K562 (cell line): ENCODE data around the gene MC1R.

ENCODE experiments used
- ARID3B ChIP-seq: fragments of 250-450 bp; sonication (Bioruptor Pico); IDR thresholded peaks from 2 replicates; pipeline ENCODE4 v1.4.0; 2020; ENCODE audit warnings: borderline replicate concordance
- CEBPZ ChIP-seq: fragments of 150-350 bp; IDR thresholded peaks from 2 replicates; pipeline ENCODE4 v1.6.1; 2014; ENCODE audit warnings: low read depth, mild to moderate bottlenecking, low read length, borderline replicate concordance
- CTCFL ChIP-seq: IDR thresholded peaks from 2 replicates; pipeline ENCODE4 v1.6.1; 2011; ENCODE audit warnings: borderline replicate concordance, low read depth, mild to moderate bottlenecking, moderate library complexity, low read length; ENCODE audit not compliant: insufficient read depth, poor library complexity, severe bottlenecking
- EHMT2 ChIP-seq: fragments of 450-650 bp; IDR thresholded peaks from 2 replicates; pipeline ENCODE4 v1.6.1; 2018; ENCODE audit warnings: antibody characterized with exemption
- GTF2F1 ChIP-seq: IDR thresholded peaks from 2 replicates; pipeline ENCODE4 v1.6.1; 2011; ENCODE audit warnings: low read depth, low read length, improper control_type of control experiment
- IRF1 ChIP-seq: sonication (generic); formaldehyde crosslinking; IDR thresholded peaks from 2 replicates; pipeline ENCODE4 v1.8.0; 2022; ENCODE audit warnings: missing genetic modification reagents, mild to moderate bottlenecking, borderline replicate concordance
- MAX ChIP-seq: sonication (generic); formaldehyde crosslinking; IDR thresholded peaks from 2 replicates; pipeline ENCODE4 v1.9.0; 2022; ENCODE audit warnings: mild to moderate bottlenecking, missing genetic modification reagents
- MYNN ChIP-seq, 2 experiments: sonication (generic); formaldehyde crosslinking in 1 of 2; IDR thresholded peaks; 2 replicates each; pipeline versions ENCODE4 v1.5.0 to v1.6.1; 2016 to 2020; ENCODE audit warnings: antibody characterized with exemption in 1 of 2, missing genetic modification reagents in 1 of 2
- NRF1 ChIP-seq, 2 experiments: fragments of 450-650 bp; IDR thresholded peaks in 1 of 2; conservative IDR thresholded peaks in 1 of 2; 2 replicates each; pipeline ENCODE4 v1.6.1; 2014; ENCODE audit warnings: mild to moderate bottlenecking in 2 of 2
- PHTF2 ChIP-seq: fragments of 250-450 bp; sonication (Bioruptor Pico); IDR thresholded peaks from 2 replicates; pipeline ENCODE4 v1.5.0; 2021; ENCODE audit warnings: mild to moderate bottlenecking
- RFX5 ChIP-seq: IDR thresholded peaks from 2 replicates; pipeline ENCODE4 v1.6.1; 2011; ENCODE audit warnings: low read depth, mild to moderate bottlenecking, improper control_type of control experiment, low read length
- SMC3 ChIP-seq: conservative IDR thresholded peaks from 2 replicates; pipeline ENCODE4 v1.6.1; 2011; ENCODE audit warnings: low read depth, low read length, improper control_type of control experiment; ENCODE audit not compliant: insufficient read depth
- TEAD4 ChIP-seq, 2 experiments: sonication (generic) in 1 of 2; formaldehyde crosslinking in 1 of 2; IDR thresholded peaks; 2 replicates each; pipeline versions ENCODE4 v1.6.1 to v1.8.0; 2012 to 2022; ENCODE audit warnings: borderline replicate concordance in 1 of 2, inconsistent platforms in 1 of 2, low read length in 1 of 2, mild to moderate bottlenecking in 1 of 2, missing genetic modification reagents in 1 of 2
- ZNF830 ChIP-seq: fragments of 250-450 bp; sonication (Bioruptor Pico); IDR thresholded peaks from 2 replicates; pipeline ENCODE4 v1.5.0; 2021; ENCODE audit warnings: mild to moderate bottlenecking

- TF ChIP-seq ARID3B (CRISPR knock-in tag) (no peak), PHTF2 (CRISPR knock-in tag) (no peak), GTF2F1 (no peak), EHMT2 (no peak), TEAD4 (IDR thresholded peaks at IDR 0.05; ENCODE audit: low read length) (no peak), TEAD4 (CRISPR knock-in tag; IDR thresholded peaks at IDR 0.05; ENCODE audit: borderline replicate concordance) (no peak), RFX5 (no peak), CEBPZ (no peak), NRF1 (conservative IDR thresholded peaks at IDR 0.05 in 1 of 2, IDR thresholded peaks at IDR 0.05 in 1 of 2) (no peak), ZNF830 (CRISPR knock-in tag) (no peak), MAX (CRISPR knock-in tag) (no peak), MYNN (IDR thresholded peaks at IDR 0.05) (no peak), MYNN (CRISPR knock-in tag; IDR thresholded peaks at IDR 0.05) (no peak), SMC3 (no peak), CTCFL (no peak), IRF1 (no peak)
Measured at GRCh38 chr16:89931305-89931896, 12.7 kb downstream of the MC1R start.
